WTC11 (cell line): ENCODE results near the gene KCNJ4.

Experiments
- CTCF ChIP-seq: fragments of 200-600 bp; IDR thresholded peaks from 2 replicates; pipeline ENCODE4 v1.8.0; 2022; ENCODE audit warnings: antibody characterized with exemption
- GABPB1 ChIP-seq: sonication (generic); formaldehyde crosslinking; IDR thresholded peaks from 2 replicates; pipeline ENCODE4 v1.8.1; 2023; ENCODE audit warnings: mild to moderate bottlenecking, missing genetic modification reagents
- KAT7 ChIP-seq: sonication (generic); formaldehyde crosslinking; IDR thresholded peaks from 2 replicates; pipeline ENCODE4 v1.8.1; 2023; ENCODE audit warnings: missing genetic modification reagents, mild to moderate bottlenecking, borderline replicate concordance
- MXD4 ChIP-seq: fragments of 250-450 bp; sonication (Bioruptor Pico); IDR thresholded peaks from 2 replicates; pipeline ENCODE4 v1.8.0; 2021; ENCODE audit warnings: mild to moderate bottlenecking, moderate library complexity, borderline replicate concordance
- PRRX2 ChIP-seq: fragments of 250-450 bp; sonication (Bioruptor Pico); IDR thresholded peaks from 2 replicates; pipeline ENCODE4 v1.8.0; 2021; ENCODE audit warnings: mild to moderate bottlenecking
- ZNF512 ChIP-seq: sonication (generic); formaldehyde crosslinking; IDR thresholded peaks from 2 replicates; pipeline ENCODE4 v1.8.1; 2022; ENCODE audit warnings: missing genetic modification reagents, borderline replicate concordance

- no peak for TF ChIP-seq MXD4 (CRISPR knock-in tag)
- no peak for TF ChIP-seq ZNF512 (CRISPR knock-in tag)
- TF ChIP-seq PRRX2 (CRISPR knock-in tag) = no peak
- TF ChIP-seq CTCF = no peak
- no peak for TF ChIP-seq GABPB1
- no peak for TF ChIP-seq KAT7 (CRISPR knock-in tag)
Observed at GRCh38 chr22:38419858-38420160, 35.2 kb downstream of the KCNJ4 start.
